Measurements from ENCODE around the gene SUMO3. TPM values are rescaled to one million over a fixed set of nuclear protein-coding genes. Genes with fewer than 3 reads are reported as not detected.

SUMO3 gene
- total and polyA plus RNA-seq, 2 of the 13 experiments (the other 11 are each of a cell fraction or from before 2014, with no cell fraction given): 51.4 to 92.4 TPM

- 96% methylated on average over 20 of the region's 20 CpGs for WGBS (ENCODE audit: low lambda C conversion rate)
- DNase-seq (ENCODE audit: low spot score): no peak
- Histone ChIP-seq H3K79me2 (ENCODE audit: insufficient read depth, low read length) (peaks cover 5% of the 10 kb centered on the region), H3K9ac (ENCODE audit: insufficient read depth, low read depth, low read length) (no peak overlapping the region), H3K4me3 (replicated peaks in 1 of 3; ENCODE audit: insufficient read depth in 1 of 3, low read depth in 2 of 3, low read length in 3 of 3) (no peak overlapping the region), H3K4me1 (ENCODE audit: insufficient read depth, low read length) (peaks cover 5% of the 10 kb centered on the region), H3K36me3 (replicated peaks in 1 of 2; ENCODE audit: control insufficient read depth in 1 of 2, insufficient read depth in 2 of 2, low read length in 2 of 2) (peaks cover 23 to 74% of the 10 kb centered on the region in 2 experiments), H4K20me1 (ENCODE audit: insufficient read depth, low read length) (no peaks in the 10 kb centered on the region; the same call in 1 of the 2 replicates), H3K27me3 (ENCODE audit: control insufficient read depth in 1 of 2, insufficient read depth in 2 of 2, low read length in 2 of 2) (no peaks in the 10 kb centered on the region), H2AFZ (ENCODE audit: low read length) (no peak overlapping the region), H3K27ac (ENCODE audit: extremely low read length, insufficient read depth, low read length) (no peak overlapping the region), H3K9me3 (ENCODE audit: low read length) (no peaks in the 10 kb centered on the region), H3K4me2 (ENCODE audit: low read depth, low read length) (no peak overlapping the region)
- FAIRE-seq: no peak
- no peak for TF ChIP-seq NFATC3 (CRISPR knock-in tag; IDR thresholded peaks at IDR 0.05)
- TF ChIP-seq ZZZ3 (CRISPR knock-in tag; IDR thresholded peaks at IDR 0.05; ENCODE audit: borderline replicate concordance): no peak
- no peak for TF ChIP-seq HMGA1 (CRISPR knock-in tag; conservative IDR thresholded peaks at IDR 0.05)
- POLR2A ChIA-PET: no interaction called here
- in situ Hi-C loops (cut with HindIII; ENCODE audit: extremely low pct_ligation_motif_present, low pct_unique_long_range_greater_than_20kb) (no loop called here), intact Hi-C loops (cut with micrococcal nuclease; ENCODE audit: unreplicated experiment) (no loop called here)
- ATAC-seq: no peak
- CTCF ChIA-PET (ENCODE audit: low intra/inter-chr PET ratio, low total read pairs): no interaction called here
- BruUV-seq (replicated peaks): no TSS peak
These were observed 44.5 kb downstream of the SUMO3 start for GRCh38 chr21:44773291-44773932.

- no peak for ATAC-seq
These were observed 45.9 kb downstream of the SUMO3 start for GRCh38 chr21:44771896-44772525.

More at GRCh38 chr21:44771896-44772525, 45.9 kb downstream of the SUMO3 start:
- Histone ChIP-seq H2AFZ (ENCODE audit: low read length) (no peak overlapping the region), H3K4me3 (replicated peaks in 1 of 3; ENCODE audit: insufficient read depth in 1 of 3, low read depth in 2 of 3, low read length in 3 of 3) (no peak overlapping the region), H3K4me2 (ENCODE audit: low read depth, low read length) (no peak overlapping the region), H3K4me1 (ENCODE audit: insufficient read depth, low read length) (no peaks in the 10 kb centered on the region), H3K9ac (ENCODE audit: insufficient read depth, low read depth, low read length) (no peak overlapping the region), H3K27me3 (ENCODE audit: control insufficient read depth in 1 of 2, insufficient read depth in 2 of 2, low read length in 2 of 2) (no peaks in the 10 kb centered on the region), H3K27ac (ENCODE audit: extremely low read length, insufficient read depth, low read length) (no peak overlapping the region), H3K36me3 (replicated peaks in 1 of 2; ENCODE audit: control insufficient read depth in 1 of 2, insufficient read depth in 2 of 2, low read length in 2 of 2) (peaks cover 21 to 65% of the 10 kb centered on the region in 2 experiments), H3K9me3 (ENCODE audit: low read length) (no peaks in the 10 kb centered on the region), H3K79me2 (ENCODE audit: insufficient read depth, low read length) (no peaks in the 10 kb centered on the region), H4K20me1 (ENCODE audit: insufficient read depth, low read length) (no peaks in the 10 kb centered on the region)
- FAIRE-seq (no peak), DNase-seq (ENCODE audit: low spot score) (no peak)
- over 99% methylated on average over 16 of the region's 17 CpGs for WGBS (ENCODE audit: low lambda C conversion rate)
- no peak for TF ChIP-seq NFAT5 (CRISPR knock-in tag; IDR thresholded peaks at IDR 0.05)
- no peak for TF ChIP-seq ZNF460 (CRISPR knock-in tag; IDR thresholded peaks at IDR 0.05; ENCODE audit: borderline replicate concordance)
- TF ChIP-seq MYC (CRISPR knock-in tag; IDR thresholded peaks at IDR 0.05; ENCODE audit: borderline replicate concordance): no peak
- TF ChIP-seq RBM22 (optimal IDR thresholded peaks at IDR 0.05; ENCODE audit: low read length): peak; percentile 61
- TF ChIP-seq MED1 (CRISPR knock-in tag; IDR thresholded peaks at IDR 0.05): no peak
- TF ChIP-seq ZNF7 (CRISPR knock-in tag; IDR thresholded peaks at IDR 0.05): no peak
- POLR2A ChIA-PET: no interaction called here
- intact Hi-C loops (cut with micrococcal nuclease; ENCODE audit: unreplicated experiment): no loop called here
- no TSS peak for BruUV-seq (replicated peaks)
- in situ Hi-C loops (cut with HindIII; ENCODE audit: extremely low pct_ligation_motif_present, low pct_unique_long_range_greater_than_20kb): no loop called here
- CTCF ChIA-PET (ENCODE audit: low intra/inter-chr PET ratio, low total read pairs): no interaction called here
